B cell (primary cell): ENCODE results near the gene CLEC7A. TPM values are rescaled to one million over a fixed set of nuclear protein-coding genes. Genes with fewer than 3 reads are reported as not detected.

Source experiments
- ATAC-seq: fragments of 200-7000 bp; cut with Tn5 transposase; one replicate; pipeline ENCODE4 v1.10.0; 2021; ENCODE audit warnings: low read depth, mild to moderate bottlenecking, moderate number of reproducible peaks, moderate library complexity
- CTCF ChIA-PET: fragments of 350-600 bp; sonication (Branson Sonifier 250); formaldehyde crosslinking; loops from one replicate; lab custom pipeline; 2021; ENCODE audit warnings: antibody characterized with exemption, inconsistent platforms; lab: Charles Lee
- POLR2A ChIA-PET: fragments of 350-600 bp; sonication (Branson Sonifier 250); formaldehyde crosslinking; loops from one replicate; lab custom pipeline; 2021; ENCODE audit warnings: antibody characterized with exemption; lab: Charles Lee
- DNase-seq: peaks from one replicate; pipeline ENCODE4 v3.0.0; 2013
- H2AFZ ChIP-seq: 2 replicates; pipeline ENCODE4 v1.6.1; 2012; ENCODE audit warnings: mild to moderate bottlenecking, low read depth, low read length; ENCODE audit not compliant: insufficient read depth, poor library complexity, severe bottlenecking
- H3K27ac ChIP-seq, 2 donors: 1 replicate in 1 of 2; 2 replicates in 1 of 2; pipeline ENCODE4 v1.5.1; 2012 to 2013; ENCODE audit warnings: low read length in 2 of 2, mild to moderate bottlenecking in 2 of 2, moderate library complexity in 1 of 2
- H3K27me3 ChIP-seq, 4 experiments: fragments of 200-600 bp in 1 of 4; sonication (generic) in 1 of 4; replicated peaks in 1 of 4; 1 replicate in 2 of 4; 2 replicates in 2 of 4; pipeline versions ENCODE4 v1.6.1 to v1.7.0; 2013 to 2016; ENCODE audit warnings: low read length in 3 of 4, mild to moderate bottlenecking in 2 of 4, mixed read lengths in 1 of 4, moderate library complexity in 1 of 4; ENCODE audit not compliant: insufficient read depth in 4 of 4, control insufficient read depth in 3 of 4; ENCODE audit errors: control extremely low read depth in 1 of 4
- H3K36me3 ChIP-seq, 2 experiments: replicated peaks in 1 of 2; 1 replicate in 1 of 2; 2 replicates in 1 of 2; pipeline versions ENCODE4 v1.6.1 to v1.7.1; 2013; ENCODE audit warnings: low read length in 1 of 2; ENCODE audit not compliant: insufficient read depth in 2 of 2, control insufficient read depth in 1 of 2; ENCODE audit errors: control extremely low read depth in 1 of 2, extremely low read depth in 1 of 2
- H3K4me1 ChIP-seq, 2 donors: fragments of 200-600 bp in 1 of 2; sonication (generic) in 1 of 2; 1 replicate in 1 of 2; 2 replicates in 1 of 2; pipeline versions ENCODE4 v1.5.1 to v1.6.1; 2013 to 2017; ENCODE audit warnings: low read length in 2 of 2; ENCODE audit not compliant: control insufficient read depth in 2 of 2, insufficient read depth in 2 of 2
- H3K4me2 ChIP-seq: replicated peaks from 2 replicates; pipeline ENCODE3; 2012; ENCODE audit warnings: mild to moderate bottlenecking, low read depth, low read length; ENCODE audit not compliant: poor library complexity, severe bottlenecking
- H3K4me3 ChIP-seq, 5 experiments: fragments of 200-600 bp in 1 of 5; sonication (generic) in 1 of 5; 1 replicate in 3 of 5; 2 replicates in 2 of 5; pipeline versions ENCODE4 v1.5.1 to v1.7.0; 2011 to 2016; ENCODE audit warnings: low read length in 4 of 5, mild to moderate bottlenecking in 4 of 5, low read depth in 2 of 5, control low read depth in 1 of 5, moderate library complexity in 1 of 5; ENCODE audit not compliant: insufficient read depth in 1 of 5; ENCODE audit errors: control extremely low read depth in 1 of 5, extremely low read depth in 1 of 5
- H3K79me2 ChIP-seq: fragments of 200-600 bp; sonication (generic); one replicate; pipeline ENCODE4 v1.6.0; 2016; ENCODE audit warnings: low read length; ENCODE audit not compliant: control insufficient read depth, insufficient read depth
- H3K9ac ChIP-seq: fragments of 200-600 bp; sonication (generic); 2 replicates; pipeline ENCODE4 v1.6.1; 2017; ENCODE audit warnings: mild to moderate bottlenecking, low read length, moderate library complexity
- H3K9me3 ChIP-seq, 3 donors: one replicate each; pipeline versions ENCODE4 v1.6.1 to v1.7.1; 2013; ENCODE audit warnings: low read length in 2 of 3; ENCODE audit not compliant: control insufficient read depth in 2 of 3, insufficient read depth in 1 of 3; ENCODE audit errors: control extremely low read depth in 1 of 3
- H4K20me1 ChIP-seq: 2 replicates; pipeline ENCODE4 v1.6.0; 2012; ENCODE audit warnings: mild to moderate bottlenecking, low read length; ENCODE audit not compliant: insufficient read depth, control insufficient read depth, poor library complexity, severe bottlenecking
- H3K27ac Mint-ChIP-seq: one replicate; pipeline ENCODE4 v1.8.0; 2021; ENCODE audit warnings: mixed read lengths
- H3K27me3 Mint-ChIP-seq: one replicate; pipeline ENCODE4 v1.8.0; 2021; ENCODE audit warnings: mixed read lengths
- H3K4me1 Mint-ChIP-seq: one replicate; pipeline ENCODE4 v1.8.0; 2021; ENCODE audit warnings: mixed read lengths
- H3K4me3 Mint-ChIP-seq: one replicate; pipeline ENCODE4 v1.8.0; 2021; ENCODE audit warnings: mixed read lengths
- H3K9me3 Mint-ChIP-seq: one replicate; pipeline ENCODE4 v1.8.0; 2022; ENCODE audit warnings: mixed read lengths; ENCODE audit not compliant: insufficient read depth
- EZH2 ChIP-seq: IDR thresholded peaks from 2 replicates; pipeline ENCODE4 v1.6.1; 2012; ENCODE audit warnings: borderline replicate concordance, low read depth, mild to moderate bottlenecking, moderate library complexity, low read length; ENCODE audit not compliant: insufficient read depth, poor library complexity, severe bottlenecking
- WGBS: methylation state at CpG from one replicate; pipeline ENCODE4 v1.1.5; 2013; ENCODE audit warnings: missing lambda C conversion rate; ENCODE audit not compliant: insufficient coverage; 5-methylcytosine and 5-hydroxymethylcytosine counted together
- intact Hi-C: fragments of 100-400 bp; cut with micrococcal nuclease; formaldehyde crosslinking; loops from one replicate; pipeline ENCODE4 v1.10.0; 2022
- polyA plus RNA-seq: library from polyadenylated mRNA; depleted of rRNA; stranded (reverse); fragments of >200 nt; gene quantifications from 2 replicates; pipeline ENCODE4 v1.2.3, GENCODE V29; 2012
- total RNA-seq, 2 donors: library from RNA; stranded (reverse); fragments of 120-200 nt in 1 of 2; gene quantifications; 1 replicate in 1 of 2; 2 replicates in 1 of 2; pipeline versions ENCODE4 v1.2.3 to v1.2.4, GENCODE V29; 2013 to 2022
- TF ChIP-seq, protein P1 (sequence below): fragments of 200-600 bp; IDR thresholded peaks from one replicate; pipeline ENCODE4 v1.8.0; 2022; ENCODE audit warnings: antibody characterized with exemption, mild to moderate bottlenecking

Gene CLEC7A
- total and polyA plus RNA-seq, 2 donors (not counting 1 experiment from before 2014, with no cell fraction given) = 0.67 to 2.4 TPM

DNA sequence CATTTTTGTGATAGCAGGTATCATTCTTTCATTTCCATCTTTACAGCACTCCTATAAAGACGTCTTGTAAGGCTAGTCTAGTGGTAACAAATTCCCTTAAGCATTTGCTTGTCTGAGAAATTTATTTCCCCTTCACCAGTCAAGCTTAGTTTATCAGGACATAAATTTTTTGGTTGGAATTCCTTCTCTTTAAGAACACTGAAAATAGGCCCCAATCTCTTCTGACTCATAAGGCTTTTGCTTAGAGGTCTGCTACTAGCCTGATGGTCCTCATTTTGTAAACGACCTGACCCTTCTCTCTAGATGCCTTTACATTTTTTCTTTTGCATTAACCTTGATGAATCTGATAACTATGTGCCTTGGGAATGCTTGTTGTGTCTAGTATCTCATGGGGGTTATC lies 21.6 kb upstream of the CLEC7A start:
- peaks cover 13% of the 10 kb centered on the region for H3K4me1 Mint-ChIP-seq
- H2AFZ ChIP-seq = no peak overlapping the region
- POLR2A ChIA-PET = no interaction called here
- CTCF ChIA-PET = interaction anchor here (0.7 to 2.7 kb wide), 9 partner anchors 8 to 410 kb away, joined by 3 to 30 read pairs (median 4); partner anchors contain the start of gene CLEC7A
- no peak overlapping the region for H3K4me3 ChIP-seq
- H3K27ac ChIP-seq = no peak overlapping the region
- H3K36me3 ChIP-seq = no peaks in the 10 kb centered on the region
- peaks cover 0 to 7% (median 6%) of the 10 kb centered on the region in 3 donors for H3K9me3 ChIP-seq
- peaks cover 12 to 14% of the 10 kb centered on the region in 2 donors for H3K4me1 ChIP-seq
- no CpG with 5 or more reads among the region's 2 CpGs for WGBS
- H4K20me1 ChIP-seq = no peaks in the 10 kb centered on the region
- ATAC-seq = no peak
- H3K27me3 Mint-ChIP-seq = peaks cover 27% of the 10 kb centered on the region
- H3K4me3 Mint-ChIP-seq = no peak overlapping the region
- peaks cover 0 to 16% (median 12%) of the 10 kb centered on the region in 4 experiments for H3K27me3 ChIP-seq
- no peak overlapping the region for H3K9ac ChIP-seq
- DNase-seq = no peak
- H3K27ac Mint-ChIP-seq = no peak overlapping the region
- intact Hi-C loops = loop anchor here (2.0 kb wide), 1 partner anchor 411 kb away; no protein-coding TSS in a partner anchor
- H3K9me3 Mint-ChIP-seq = no peaks in the 10 kb centered on the region
- H3K4me2 ChIP-seq = no peak overlapping the region
- no peaks in the 10 kb centered on the region for H3K79me2 ChIP-seq
- no peak for TF ChIP-seq EZH2
- TF ChIP-seq, protein P1, sequence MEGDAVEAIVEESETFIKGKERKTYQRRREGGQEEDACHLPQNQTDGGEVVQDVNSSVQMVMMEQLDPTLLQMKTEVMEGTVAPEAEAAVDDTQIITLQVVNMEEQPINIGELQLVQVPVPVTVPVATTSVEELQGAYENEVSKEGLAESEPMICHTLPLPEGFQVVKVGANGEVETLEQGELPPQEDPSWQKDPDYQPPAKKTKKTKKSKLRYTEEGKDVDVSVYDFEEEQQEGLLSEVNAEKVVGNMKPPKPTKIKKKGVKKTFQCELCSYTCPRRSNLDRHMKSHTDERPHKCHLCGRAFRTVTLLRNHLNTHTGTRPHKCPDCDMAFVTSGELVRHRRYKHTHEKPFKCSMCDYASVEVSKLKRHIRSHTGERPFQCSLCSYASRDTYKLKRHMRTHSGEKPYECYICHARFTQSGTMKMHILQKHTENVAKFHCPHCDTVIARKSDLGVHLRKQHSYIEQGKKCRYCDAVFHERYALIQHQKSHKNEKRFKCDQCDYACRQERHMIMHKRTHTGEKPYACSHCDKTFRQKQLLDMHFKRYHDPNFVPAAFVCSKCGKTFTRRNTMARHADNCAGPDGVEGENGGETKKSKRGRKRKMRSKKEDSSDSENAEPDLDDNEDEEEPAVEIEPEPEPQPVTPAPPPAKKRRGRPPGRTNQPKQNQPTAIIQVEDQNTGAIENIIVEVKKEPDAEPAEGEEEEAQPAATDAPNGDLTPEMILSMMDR = no peak

DNA sequence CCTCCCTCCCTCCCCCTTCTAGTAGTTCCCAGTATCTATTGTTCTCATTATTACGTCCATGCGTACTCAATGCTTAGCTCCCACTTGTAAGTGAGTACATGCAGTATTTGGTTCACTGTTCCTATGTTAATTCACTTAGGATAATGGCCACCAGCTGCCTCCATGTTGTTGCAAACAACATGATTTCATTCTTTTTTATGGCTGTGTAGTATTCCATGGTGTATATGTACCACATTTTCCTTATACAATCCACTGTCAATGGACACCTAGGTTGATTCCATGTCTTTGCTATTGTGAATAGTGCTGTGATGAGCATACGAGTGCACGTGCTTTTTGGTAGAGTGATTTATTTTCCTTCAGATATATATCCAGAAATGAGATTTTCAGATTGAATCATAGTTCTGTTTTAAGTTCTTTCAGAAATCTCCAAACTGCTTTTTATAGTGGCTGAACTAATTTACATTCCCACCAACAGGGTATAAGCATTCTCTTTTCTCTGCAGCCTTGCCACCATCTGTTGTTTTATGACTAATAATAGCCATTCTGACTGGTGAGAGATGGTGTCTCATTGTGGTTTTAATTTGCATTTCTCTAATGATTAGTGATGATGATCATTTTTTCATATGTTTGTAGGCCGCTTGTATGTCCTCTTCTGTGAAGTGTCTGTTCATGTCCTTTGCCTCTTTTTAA lies 17.9 kb upstream of the CLEC7A start:
- no peaks in the 10 kb centered on the region for H3K36me3 ChIP-seq
- no peak overlapping the region for H3K27ac ChIP-seq
- H3K4me1 ChIP-seq = peaks cover 0 to under 1% of the 10 kb centered on the region in 2 donors
- no CpG with 5 or more reads among the region's 5 CpGs for WGBS
- H3K9me3 ChIP-seq = peaks cover 0 to 6% (median 0%) of the 10 kb centered on the region in 3 donors
- peaks cover 21% of the 10 kb centered on the region for H3K27me3 Mint-ChIP-seq
- H3K9ac ChIP-seq = no peak overlapping the region
- no peak overlapping the region for H3K4me3 ChIP-seq
- H3K4me1 Mint-ChIP-seq = peaks cover under 1% of the 10 kb centered on the region
- no peak overlapping the region for H3K27ac Mint-ChIP-seq
- H3K79me2 ChIP-seq = no peaks in the 10 kb centered on the region
- no peak overlapping the region for H2AFZ ChIP-seq
- ATAC-seq (no peak), DNase-seq (no peak)
- H3K27me3 ChIP-seq = peaks cover 0 to 13% (median 0%) of the 10 kb centered on the region in 4 experiments
- intact Hi-C loops = no loop called here
- ChIA-PET CTCF (interaction anchor here (1.4 kb wide), 1 partner anchor 42 kb away, joined by 5 read pairs; no protein-coding TSS in a partner anchor), POLR2A (no interaction called here)
- H4K20me1 ChIP-seq = no peaks in the 10 kb centered on the region
- H3K4me3 Mint-ChIP-seq = no peak overlapping the region
- TF ChIP-seq, protein P1 = no peak
- TF ChIP-seq EZH2 = no peak
- no peak overlapping the region for H3K4me2 ChIP-seq
- no peaks in the 10 kb centered on the region for H3K9me3 Mint-ChIP-seq
